Measurements from ENCODE around the gene IL1B. TPM values are rescaled to one million over a fixed set of nuclear protein-coding genes. Genes with fewer than 3 reads are reported as not detected.
A peak's percentile ranks its signal among the peaks of the same experiment; 100 is the strongest.

IL1B gene
- total RNA-seq, 3 donors from 2014 or later, result 2.1 to 6.4 (median 4.2) TPM

GRCh38 chr2:112787729-112788393, 48.7 kb downstream of the IL1B start:
- ATAC-seq (no peak), DNase-seq (no peak)
- Histone ChIP-seq H3K36me3 (ENCODE audit: low read depth) (no peaks in the 10 kb centered on the region), H3K4me3 (no peak overlapping the region), H3K4me1 (ENCODE audit: low read depth) (no peaks in the 10 kb centered on the region), H3K9me3 (no peaks in the 10 kb centered on the region)
- intact Hi-C loops (cut with DNase I, micrococcal nuclease), result no loop called here
- TF ChIP-seq CTCF (IDR thresholded peaks at IDR 0.05), result no peak

- TF ChIP-seq CTCF (IDR thresholded peaks at IDR 0.05), result no peak
- DNase-seq, result no peak
Measured at GRCh38 chr2:112787294-112787693, 49.3 kb downstream of the IL1B start.

GRCh38 chr2:112784199-112785189, 52.1 kb downstream of the IL1B start, which contains the start of gene IL1A:
Gene IL1A (minus strand): TSS chr2:112784493. CDS start chr2:112783770, 723 bp downstream.
- ATAC-seq (peak; percentile 87), DNase-seq (peak in 1 of 3 donors; percentile 17)
- Histone ChIP-seq H3K4me1 (ENCODE audit: low read depth) (no peaks in the 10 kb centered on the region), H3K36me3 (ENCODE audit: low read depth) (no peaks in the 10 kb centered on the region), H3K4me3 (no peak within 1 kb of the TSS), H3K9me3 (no peaks in the 10 kb centered on the region)
- TF ChIP-seq CTCF (IDR thresholded peaks at IDR 0.05), result no peak
- intact Hi-C loops (cut with DNase I, micrococcal nuclease), result no loop called here

More at GRCh38 chr2:112787294-112787693, 49.3 kb downstream of the IL1B start:
- Histone ChIP-seq H3K9me3 (no peaks in the 10 kb centered on the region), H3K4me3 (no peak overlapping the region), H3K4me1 (ENCODE audit: low read depth) (no peaks in the 10 kb centered on the region), H3K36me3 (ENCODE audit: low read depth) (no peaks in the 10 kb centered on the region)
- intact Hi-C loops (cut with DNase I, micrococcal nuclease), result no loop called here
- ATAC-seq, result no peak

DNA sequence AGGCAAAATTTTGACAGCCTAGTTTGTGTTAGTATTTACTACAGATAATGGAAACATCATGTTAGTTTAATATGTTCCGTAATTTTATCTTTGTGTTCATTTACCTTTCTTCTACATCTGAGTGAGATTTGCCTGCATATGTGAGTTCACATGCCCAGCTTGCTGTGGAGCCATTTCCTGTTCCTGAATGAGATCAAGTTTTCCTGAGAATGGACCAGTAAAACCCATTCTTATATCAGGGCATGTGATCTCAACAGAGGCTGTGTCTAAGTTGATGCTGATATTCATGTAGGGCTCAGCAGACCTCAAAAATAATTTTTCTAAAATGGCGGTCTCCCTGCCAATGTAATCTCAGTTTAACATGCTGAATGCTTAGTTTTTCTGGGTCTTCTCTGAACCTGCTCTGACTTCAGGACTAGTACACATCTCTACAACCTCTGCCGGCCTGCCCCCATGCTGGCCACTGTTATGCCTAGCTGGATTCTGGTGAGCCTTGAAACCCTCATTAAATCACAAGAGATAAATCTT, 53.3 kb downstream of the IL1B start:
- Histone ChIP-seq H3K4me1 (ENCODE audit: low read depth) (no peaks in the 10 kb centered on the region), H3K36me3 (ENCODE audit: low read depth) (no peaks in the 10 kb centered on the region), H3K9me3 (no peaks in the 10 kb centered on the region), H3K4me3 (no peak overlapping the region)
- ATAC-seq, result no peak
- TF ChIP-seq CTCF (IDR thresholded peaks at IDR 0.05), result no peak
- DNase-seq, result no peak
- intact Hi-C loops (cut with DNase I, micrococcal nuclease), result no loop called here

DNA sequence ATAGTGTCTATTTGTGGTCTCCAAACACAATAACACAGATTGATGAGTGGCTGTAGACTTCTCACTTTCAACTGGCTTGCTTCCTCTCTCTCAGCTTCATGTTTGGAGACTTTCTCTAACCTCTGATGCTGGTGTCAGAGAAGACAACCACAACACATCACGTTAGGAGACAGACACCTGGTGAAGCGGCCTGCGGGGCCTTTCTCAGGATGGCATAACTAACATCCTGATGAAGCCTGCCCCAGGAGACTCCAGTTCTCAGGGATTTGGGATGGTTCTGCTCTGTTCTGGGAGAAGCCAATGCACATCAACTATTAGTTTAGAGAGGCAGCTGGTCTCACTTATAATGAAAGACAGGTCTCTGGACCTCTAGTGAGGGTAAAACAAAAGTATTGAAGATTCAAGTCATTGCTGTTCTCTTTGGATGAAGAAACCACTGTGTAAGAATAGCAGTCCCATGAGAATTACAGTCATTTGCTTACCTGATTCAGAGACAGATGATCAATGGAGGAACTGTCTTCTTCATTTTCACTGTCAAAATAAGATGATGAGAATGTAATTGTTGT, 54.3 kb downstream of the IL1B start:
- DNase-seq, result no peak
- no peak overlapping the region for H3K4me3 ChIP-seq
- H3K9me3 ChIP-seq, result no peaks in the 10 kb centered on the region
- intact Hi-C loops (cut with DNase I, micrococcal nuclease), result no loop called here
- H3K36me3 ChIP-seq (ENCODE audit: low read depth), result no peaks in the 10 kb centered on the region
- no peak for ATAC-seq
- H3K4me1 ChIP-seq (ENCODE audit: low read depth), result no peaks in the 10 kb centered on the region
- no peak for TF ChIP-seq CTCF (IDR thresholded peaks at IDR 0.05)
